Measurements from ENCODE around the gene AKR7A2. TPM values are rescaled to one million over a fixed set of nuclear protein-coding genes. Genes with fewer than 3 reads are reported as not detected.
"Not testable (repeated sequence)": the region's sequence is repeated elsewhere in the genome, so short reads cannot be mapped to it uniquely, and the experiment has no call there.

AKR7A2 gene
- total RNA-seq, 4 donors from 2014 or later = 64.5 to 91.0 (median 80.7) TPM

DNA sequence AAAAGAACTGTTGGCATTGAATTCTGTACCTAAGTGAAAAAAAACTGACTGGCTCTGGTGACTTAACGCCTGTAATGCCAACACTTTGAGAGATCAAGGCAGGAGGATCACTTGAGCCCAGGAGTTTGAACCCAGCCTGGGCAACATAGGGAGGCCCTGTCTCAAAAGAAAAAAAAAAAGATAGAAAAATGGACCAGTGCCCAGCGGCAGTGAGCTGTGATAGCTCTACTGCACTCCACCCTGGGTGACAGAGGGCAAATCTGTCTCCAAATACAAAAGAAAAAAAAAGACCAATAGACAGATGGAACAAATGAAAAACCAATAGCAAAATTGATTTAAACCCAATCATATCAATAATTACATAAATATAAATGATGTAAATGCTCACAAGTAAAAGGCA, 22.7 kb downstream of the AKR7A2 start:
- H3K4me3 ChIP-seq = peak overlapping the region; percentile 19 to 50 (median 37)
- no peak overlapping the region for H3K27ac ChIP-seq
- TF ChIP-seq EP300 (IDR thresholded peaks at IDR 0.05) (no peak), POLR2A (IDR thresholded peaks at IDR 0.05) (no peak)
- TF ChIP-seq, protein P1, sequence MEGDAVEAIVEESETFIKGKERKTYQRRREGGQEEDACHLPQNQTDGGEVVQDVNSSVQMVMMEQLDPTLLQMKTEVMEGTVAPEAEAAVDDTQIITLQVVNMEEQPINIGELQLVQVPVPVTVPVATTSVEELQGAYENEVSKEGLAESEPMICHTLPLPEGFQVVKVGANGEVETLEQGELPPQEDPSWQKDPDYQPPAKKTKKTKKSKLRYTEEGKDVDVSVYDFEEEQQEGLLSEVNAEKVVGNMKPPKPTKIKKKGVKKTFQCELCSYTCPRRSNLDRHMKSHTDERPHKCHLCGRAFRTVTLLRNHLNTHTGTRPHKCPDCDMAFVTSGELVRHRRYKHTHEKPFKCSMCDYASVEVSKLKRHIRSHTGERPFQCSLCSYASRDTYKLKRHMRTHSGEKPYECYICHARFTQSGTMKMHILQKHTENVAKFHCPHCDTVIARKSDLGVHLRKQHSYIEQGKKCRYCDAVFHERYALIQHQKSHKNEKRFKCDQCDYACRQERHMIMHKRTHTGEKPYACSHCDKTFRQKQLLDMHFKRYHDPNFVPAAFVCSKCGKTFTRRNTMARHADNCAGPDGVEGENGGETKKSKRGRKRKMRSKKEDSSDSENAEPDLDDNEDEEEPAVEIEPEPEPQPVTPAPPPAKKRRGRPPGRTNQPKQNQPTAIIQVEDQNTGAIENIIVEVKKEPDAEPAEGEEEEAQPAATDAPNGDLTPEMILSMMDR (IDR thresholded peaks at IDR 0.05) = no peak
- no peak for DNase-seq (ENCODE audit: low spot score in 2 of 2)
- whole genome bisulfite sequencing, 2 donors = 33 to 35% methylated on average over 2 of the region's 2 CpGs
- peaks cover 0 to 20% (median under 1%) of the 10 kb centered on the region in 4 donors for H3K9me3 ChIP-seq
- H3K27me3 ChIP-seq = no peaks in the 10 kb centered on the region
- H3K36me3 ChIP-seq = peaks cover 0 to 47% (median 0%) of the 10 kb centered on the region in 3 donors
- peaks cover 0 to 8% (median 0%) of the 10 kb centered on the region in 4 donors for H3K4me1 ChIP-seq

DNA sequence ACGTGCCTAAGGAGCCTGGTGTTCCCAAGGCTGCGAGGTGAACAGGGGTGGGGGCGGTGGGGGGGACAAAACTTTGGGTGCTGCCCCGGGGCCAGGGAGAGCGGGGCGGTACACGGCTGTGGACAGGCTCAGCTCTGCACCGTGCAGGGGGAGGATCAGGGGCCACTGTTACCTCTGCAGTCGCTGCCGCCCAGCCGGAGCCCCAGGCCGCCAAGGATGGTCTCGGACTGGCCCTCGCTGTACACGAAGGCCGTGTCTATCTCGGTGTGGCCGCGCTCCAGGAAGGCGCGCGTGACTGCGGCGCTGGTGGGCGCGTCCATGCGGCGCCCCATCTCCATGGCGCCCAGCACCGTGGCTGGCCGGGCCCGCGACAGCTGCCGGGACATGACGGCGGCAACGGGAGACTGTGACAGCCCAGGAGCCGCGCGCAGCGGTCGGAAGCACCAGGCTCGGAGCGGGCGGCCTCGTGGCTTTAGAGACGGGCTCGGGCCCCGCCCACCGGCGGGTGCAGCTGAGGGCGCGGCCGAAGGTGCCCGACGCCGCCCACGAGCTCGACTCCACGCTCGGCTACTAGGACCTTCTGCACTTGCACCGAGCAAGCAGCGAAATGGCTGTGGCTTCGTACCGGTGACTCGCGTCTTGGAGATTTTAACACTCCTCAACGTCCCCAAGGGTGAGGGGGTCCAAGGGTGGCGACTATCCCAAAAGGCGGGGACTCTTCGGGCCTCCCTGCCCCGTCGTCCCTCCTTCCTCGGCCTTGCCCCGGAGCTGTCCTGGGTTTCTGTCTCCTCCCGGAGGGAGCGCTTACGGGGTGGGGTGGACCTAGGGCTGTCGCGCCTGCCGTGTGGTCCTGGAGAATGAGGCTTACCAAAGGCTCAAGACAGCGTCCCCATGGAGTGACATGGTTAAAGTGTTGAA, 23.4 kb downstream of the AKR7A2 start, which contains the start of gene AKR7A3:
TSS of gene AKR7A3 (minus strand) at position 447 of the 918 bp plus-strand sequence. CDS start at position 386, 61 bp downstream.
- DNase-seq (ENCODE audit: low spot score in 2 of 2); H3K27me3 ChIP-seq; H3K4me1 ChIP-seq: not testable (repeated sequence)
- 24 to 26% methylated on average over 28 to 34 of the region's 82 CpGs for WGBS, 2 donors
- H3K9me3 ChIP-seq = peaks cover 0 to 13% (median 0%) of the 10 kb centered on the region in 4 donors
- H3K36me3 ChIP-seq = peaks cover 0 to 47% (median 0%) of the 10 kb centered on the region in 3 donors
- peak within 1 kb of the TSS in 1 of 4 donors; percentile 69 for H3K27ac ChIP-seq
- H3K4me3 ChIP-seq = peak within 1 kb of the TSS; percentile 19 to 50 (median 37)

DNA sequence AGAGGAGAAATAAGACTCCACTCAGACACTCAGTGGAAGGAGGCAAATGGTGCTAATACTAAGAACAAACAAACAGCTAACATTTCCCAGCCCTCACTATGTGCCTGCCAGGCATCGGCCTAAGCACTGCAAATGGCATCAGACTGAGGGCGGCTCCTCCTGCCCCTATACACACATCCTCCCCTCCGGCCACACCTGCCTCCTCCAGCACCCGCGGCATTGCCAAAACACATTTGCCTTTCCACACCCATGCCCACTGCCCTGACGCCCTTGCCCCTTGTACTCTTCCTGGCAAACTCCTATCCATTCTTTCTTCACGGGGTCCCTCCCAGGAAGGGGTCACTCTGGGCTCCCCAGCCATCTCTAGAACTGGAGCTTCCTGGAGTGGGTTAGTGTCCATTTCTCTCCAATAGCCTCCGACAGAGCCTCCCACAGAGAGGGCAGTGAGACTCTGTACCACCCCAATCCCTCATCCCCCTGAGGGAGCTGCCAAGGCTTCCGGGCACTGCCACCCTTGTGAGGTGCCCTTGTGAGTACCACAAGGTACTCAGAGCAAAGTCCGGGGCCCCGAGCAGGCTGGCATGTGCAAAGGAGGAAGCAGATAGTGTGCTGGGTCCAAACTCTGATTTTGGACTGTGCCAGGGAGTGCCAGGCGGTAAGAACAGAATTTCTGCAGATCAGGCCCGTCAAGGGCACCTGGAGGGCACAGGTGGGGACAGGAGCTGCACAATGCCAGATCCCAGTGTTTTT, 24.3 kb downstream of the AKR7A2 start:
- Histone ChIP-seq H3K36me3 (peaks cover 0 to 40% (median 0%) of the 10 kb centered on the region in 3 donors), H3K27ac (peak overlapping the region in 1 of 4 donors; percentile 69), H3K4me1 (peaks cover 0 to 8% (median 0%) of the 10 kb centered on the region in 4 donors), H3K4me3 (peak overlapping the region in 1 of 4 donors; percentile 44), H3K27me3 (no peaks in the 10 kb centered on the region), H3K9me3 (peaks cover 0 to 11% (median 0%) of the 10 kb centered on the region in 4 donors)
- 93% methylated on average over 13 of the region's 13 CpGs for WGBS, 2 donors
- TF ChIP-seq, protein P1 (IDR thresholded peaks at IDR 0.05) = no peak
- TF ChIP-seq POLR2A (IDR thresholded peaks at IDR 0.05) = no peak
- TF ChIP-seq EP300 (IDR thresholded peaks at IDR 0.05) = no peak
- no peak for DNase-seq (ENCODE audit: low spot score in 2 of 2)

DNA sequence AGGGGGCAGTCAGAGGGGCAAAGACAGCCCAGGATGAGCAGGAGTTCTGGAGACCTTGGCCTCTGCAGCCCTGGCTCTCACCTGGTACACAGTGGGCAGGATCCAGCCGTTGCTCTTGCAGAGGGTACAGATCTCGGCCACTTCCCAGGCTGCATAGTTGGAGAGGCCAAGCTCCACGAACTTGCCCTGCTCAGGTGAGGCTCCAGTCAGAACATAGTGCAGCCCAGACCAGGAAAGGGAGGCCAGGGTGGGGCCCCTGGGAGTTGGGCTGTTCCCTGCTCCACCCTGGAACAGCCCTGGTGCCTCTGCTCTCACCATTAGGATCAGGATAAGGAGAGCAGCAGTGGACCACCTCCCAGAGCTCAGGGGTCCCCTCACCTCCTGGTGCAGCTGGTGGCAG, 26.1 kb downstream of the AKR7A2 start:
- 67 to 82% methylated on average over 2 of the region's 3 CpGs for WGBS, 2 donors
- DNase-seq (ENCODE audit: low spot score in 2 of 2); H3K27me3 ChIP-seq; H3K9me3 ChIP-seq; H3K27ac ChIP-seq; H3K4me1 ChIP-seq; H3K4me3 ChIP-seq: not testable (repeated sequence)
- H3K36me3 ChIP-seq = peaks cover 0 to 42% (median 0%) of the 10 kb centered on the region in 3 donors

DNA sequence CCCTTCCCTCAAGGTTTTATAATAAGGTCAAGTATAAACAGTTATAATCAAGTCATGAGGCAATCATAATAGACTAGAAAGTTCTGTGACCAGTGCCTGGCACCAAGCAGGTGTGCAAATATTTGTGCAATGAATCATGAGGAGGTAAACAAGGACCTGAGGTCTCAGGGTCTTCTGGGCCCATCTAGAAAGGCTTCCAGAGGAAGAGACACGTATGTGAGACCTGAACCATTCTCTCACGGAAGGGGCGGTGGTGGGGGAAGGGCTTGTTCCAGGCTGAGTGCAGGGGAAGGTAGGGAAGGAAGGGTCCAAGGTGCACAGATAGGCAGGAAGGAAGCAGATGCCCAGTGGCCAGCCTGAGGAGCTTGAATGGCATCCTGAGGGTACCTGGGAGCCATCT, 26.6 kb downstream of the AKR7A2 start:
- WGBS, 2 donors = 96 to 98% methylated on average over 3 of the region's 3 CpGs
- H3K4me3 ChIP-seq = not testable (repeated sequence)

DNA sequence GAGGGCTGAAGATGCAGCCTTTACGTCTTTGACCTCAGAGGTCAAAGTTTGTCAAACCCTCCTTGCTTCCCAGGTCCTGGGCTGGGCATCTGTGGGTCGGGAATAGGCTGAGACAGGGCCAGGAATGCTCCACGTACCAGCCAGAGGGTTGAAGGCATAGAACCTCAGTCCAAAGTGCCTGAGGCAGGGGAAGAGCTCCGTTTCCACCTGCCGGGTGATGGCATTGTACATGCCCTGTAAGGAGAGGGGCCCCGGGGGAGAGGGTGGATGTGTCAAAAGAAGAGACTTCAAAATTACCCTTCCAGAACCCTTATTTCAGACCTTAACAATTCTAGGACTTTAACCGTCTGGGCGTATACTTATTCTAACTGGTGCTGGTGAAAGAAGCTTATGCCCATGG, 27.1 kb downstream of the AKR7A2 start:
- peaks cover 0 to 8% (median 0%) of the 10 kb centered on the region in 4 donors for H3K4me1 ChIP-seq
- no peaks in the 10 kb centered on the region for H3K9me3 ChIP-seq
- DNase-seq (ENCODE audit: low spot score in 2 of 2) = no peak
- TF ChIP-seq POLR2A (IDR thresholded peaks at IDR 0.05) (no peak), EP300 (IDR thresholded peaks at IDR 0.05) (no peak)
- TF ChIP-seq, protein P1 (IDR thresholded peaks at IDR 0.05) = no peak
- peaks cover 0 to 51% (median 0%) of the 10 kb centered on the region in 3 donors for H3K36me3 ChIP-seq
- 86% methylated on average over 8 of the region's 8 CpGs for WGBS, 2 donors
- no peak overlapping the region for H3K4me3 ChIP-seq
- H3K27ac ChIP-seq = no peak overlapping the region
- H3K27me3 ChIP-seq = no peaks in the 10 kb centered on the region

More for the DNA sequence above, 26.6 kb downstream of the AKR7A2 start:
- peaks cover 0 to 46% (median 0%) of the 10 kb centered on the region in 3 donors for H3K36me3 ChIP-seq
- H3K27ac ChIP-seq; H3K27me3 ChIP-seq; DNase-seq (ENCODE audit: low spot score in 2 of 2); H3K4me1 ChIP-seq; H3K9me3 ChIP-seq: not testable (repeated sequence)

Data from tibial nerve (tissue), 4 donors.